ENCODE results near the gene MON2.

MON2 gene

GRCh38 chr12:62606654-62607053 lies 140.0 kb downstream of the MON2 start:
- DNase-seq (ENCODE audit: insufficient read length, low spot score) (no peak), FAIRE-seq (no peak)
- TF ChIP-seq CTCF (IDR thresholded peaks at IDR 0.05; ENCODE audit: insufficient read depth, missing control alignments) = no peak

- DNase-seq (ENCODE audit: insufficient read length, low spot score) (no peak), FAIRE-seq (no peak)
- no peak for TF ChIP-seq CTCF (IDR thresholded peaks at IDR 0.05; ENCODE audit: insufficient read depth, missing control alignments)
Observed at GRCh38 chr12:62613081-62613480, 146.5 kb downstream of the MON2 start.

GRCh38 chr12:62618319-62618718 lies 151.7 kb downstream of the MON2 start:
- DNase-seq (ENCODE audit: insufficient read length, low spot score) (no peak), FAIRE-seq (no peak)
- no peak for TF ChIP-seq CTCF (IDR thresholded peaks at IDR 0.05; ENCODE audit: insufficient read depth, missing control alignments)

GRCh38 chr12:62618930-62619329 lies 152.3 kb downstream of the MON2 start:
- TF ChIP-seq CTCF (IDR thresholded peaks at IDR 0.05; ENCODE audit: insufficient read depth, missing control alignments) = no peak
- DNase-seq (ENCODE audit: insufficient read length, low spot score) (no peak), FAIRE-seq (no peak)

GRCh38 chr12:62621101-62621638 lies 154.5 kb downstream of the MON2 start:
- TF ChIP-seq CTCF (IDR thresholded peaks at IDR 0.05; ENCODE audit: insufficient read depth, missing control alignments) = no peak
- no peak for FAIRE-seq
- no peak for DNase-seq (ENCODE audit: insufficient read length, low spot score)

- FAIRE-seq = no peak
- TF ChIP-seq CTCF (IDR thresholded peaks at IDR 0.05; ENCODE audit: insufficient read depth, missing control alignments) = no peak
- DNase-seq (ENCODE audit: insufficient read length, low spot score) = no peak
Observed at GRCh38 chr12:62622177-62622576, 155.6 kb downstream of the MON2 start.

GRCh38 chr12:62625228-62625627 lies 158.6 kb downstream of the MON2 start:
- no peak for TF ChIP-seq CTCF (IDR thresholded peaks at IDR 0.05; ENCODE audit: insufficient read depth, missing control alignments)
- FAIRE-seq (no peak), DNase-seq (ENCODE audit: insufficient read length, low spot score) (no peak)
